ENCODE results near the gene BPIFB4. TPM values are rescaled to one million over a fixed set of nuclear protein-coding genes. Genes with fewer than 3 reads are reported as not detected.

BPIFB4 gene
- total RNA-seq, 1 donor from 2014 or later: not detected

GRCh38 chr20:33054381-33054780 is 25.1 kb upstream of the BPIFB4 start:
- H3K36me3 ChIP-seq: no peaks in the 10 kb centered on the region
- no peaks in the 10 kb centered on the region for H3K4me1 ChIP-seq
- TF ChIP-seq CTCF (IDR thresholded peaks at IDR 0.05): no peak
- H3K9me3 ChIP-seq: no peaks in the 10 kb centered on the region
- H3K27me3 ChIP-seq: no peaks in the 10 kb centered on the region
- H3K4me3 ChIP-seq: no peak overlapping the region
- intact Hi-C loops (cut with DNase I): no loop called here
- ATAC-seq: no peak
- no peak for DNase-seq
- H3K27ac ChIP-seq: no peak overlapping the region

DNA sequence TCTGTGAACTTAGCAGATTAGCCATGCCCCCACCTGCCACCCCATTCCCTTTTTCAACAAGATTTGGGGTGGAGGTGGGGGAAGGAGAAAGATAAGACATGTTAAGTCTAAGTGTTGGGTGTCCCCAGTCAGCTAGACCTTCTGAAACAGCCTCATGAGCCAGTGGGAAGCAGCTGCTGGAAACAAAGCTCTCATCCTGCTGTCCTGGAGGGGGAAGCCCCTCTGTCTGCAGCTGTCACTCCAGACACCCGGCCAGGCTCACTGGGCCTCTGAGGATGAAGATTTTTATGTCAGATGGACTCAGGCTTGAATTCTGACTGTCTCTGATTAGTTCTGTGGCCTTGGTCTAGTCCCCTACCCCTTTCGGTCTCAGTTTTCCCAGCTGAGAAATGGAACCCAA is 24.7 kb upstream of the BPIFB4 start:
- no peaks in the 10 kb centered on the region for H3K36me3 ChIP-seq
- no peaks in the 10 kb centered on the region for H3K4me1 ChIP-seq
- no peaks in the 10 kb centered on the region for H3K27me3 ChIP-seq
- no peak overlapping the region for H3K4me3 ChIP-seq
- H3K9me3 ChIP-seq: no peaks in the 10 kb centered on the region
- ATAC-seq (no peak), DNase-seq (no peak)
- TF ChIP-seq CTCF (IDR thresholded peaks at IDR 0.05): no peak
- intact Hi-C loops (cut with DNase I): no loop called here
- H3K27ac ChIP-seq: no peak overlapping the region

GRCh38 chr20:33059136-33059535 is 20.3 kb upstream of the BPIFB4 start:
- no peaks in the 10 kb centered on the region for H3K36me3 ChIP-seq
- peak; percentile 9 for DNase-seq
- H3K4me1 ChIP-seq: no peaks in the 10 kb centered on the region
- no peak for TF ChIP-seq CTCF (IDR thresholded peaks at IDR 0.05)
- intact Hi-C loops (cut with DNase I): no loop called here
- no peak overlapping the region for H3K4me3 ChIP-seq
- no peaks in the 10 kb centered on the region for H3K9me3 ChIP-seq
- H3K27ac ChIP-seq: no peak overlapping the region
- H3K27me3 ChIP-seq: no peaks in the 10 kb centered on the region
- ATAC-seq: no peak

DNA sequence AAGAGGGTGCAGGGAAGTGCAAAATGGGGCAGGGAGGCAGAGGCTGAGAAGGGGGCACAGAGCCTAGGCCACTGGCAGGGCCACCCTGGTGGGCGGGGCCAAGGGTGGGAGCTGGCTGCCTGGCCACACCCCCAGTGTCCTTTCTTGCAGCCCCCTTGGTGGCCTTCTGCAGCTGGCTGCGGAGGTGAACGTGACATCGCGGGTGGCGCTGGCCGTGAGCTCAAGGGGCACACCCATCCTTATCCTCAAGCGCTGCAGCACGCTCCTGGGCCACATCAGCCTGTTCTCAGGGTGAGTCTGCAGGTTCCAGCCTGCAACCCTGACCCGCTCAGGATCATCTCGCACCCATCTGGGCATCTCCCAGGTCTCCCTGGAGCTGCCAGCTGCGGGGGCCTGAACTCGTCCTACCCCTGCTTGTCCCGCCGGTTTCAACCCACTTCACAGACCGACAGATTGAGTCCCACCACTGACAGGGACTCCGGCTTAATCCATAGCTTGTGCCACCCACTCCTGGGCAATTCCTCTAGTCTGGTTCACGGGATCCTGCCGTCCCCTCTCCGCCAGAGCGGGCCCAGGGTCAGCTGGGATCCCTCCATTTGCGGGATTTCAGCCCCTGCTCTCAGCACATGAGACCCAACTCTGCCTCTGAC is 19.6 kb upstream of the BPIFB4 start:
- H3K36me3 ChIP-seq: no peaks in the 10 kb centered on the region
- H3K9me3 ChIP-seq: no peaks in the 10 kb centered on the region
- ATAC-seq: no peak
- H3K27ac ChIP-seq: no peak overlapping the region
- intact Hi-C loops (cut with DNase I): no loop called here
- H3K4me3 ChIP-seq: no peak overlapping the region
- no peak for DNase-seq
- no peak for TF ChIP-seq CTCF (IDR thresholded peaks at IDR 0.05)
- no peaks in the 10 kb centered on the region for H3K27me3 ChIP-seq
- H3K4me1 ChIP-seq: no peaks in the 10 kb centered on the region

- Histone ChIP-seq H3K9me3 (no peaks in the 10 kb centered on the region), H3K4me1 (no peaks in the 10 kb centered on the region), H3K4me3 (no peak overlapping the region), H3K36me3 (no peaks in the 10 kb centered on the region), H3K27me3 (no peaks in the 10 kb centered on the region), H3K27ac (no peak overlapping the region)
- intact Hi-C loops (cut with DNase I): no loop called here
- TF ChIP-seq CTCF (IDR thresholded peaks at IDR 0.05): no peak
- DNase-seq (no peak), ATAC-seq (no peak)
Observed at GRCh38 chr20:33061658-33062028, 17.8 kb upstream of the BPIFB4 start.

Data from upper lobe of right lung (tissue), 1 donor.